T-helper 2 cell (primary cell): ENCODE results near the gene FOXE3.
"Not testable (repeated sequence)": the region's sequence is repeated elsewhere in the genome, so short reads cannot be mapped to it uniquely, and the experiment has no call there.

Experiments used
- DNase-seq, 5 experiments: peaks; one replicate each; pipeline versions ENCODE4 v3.0.0 to v3.0.0-alpha.2; 2012 to 2022

FOXE3 gene

GRCh38 chr1:47450606-47451005 lies 34.5 kb downstream of the FOXE3 start:
- DNase-seq, result no peak

GRCh38 chr1:47452426-47452825 lies 36.3 kb downstream of the FOXE3 start:
- no peak for DNase-seq

DNA sequence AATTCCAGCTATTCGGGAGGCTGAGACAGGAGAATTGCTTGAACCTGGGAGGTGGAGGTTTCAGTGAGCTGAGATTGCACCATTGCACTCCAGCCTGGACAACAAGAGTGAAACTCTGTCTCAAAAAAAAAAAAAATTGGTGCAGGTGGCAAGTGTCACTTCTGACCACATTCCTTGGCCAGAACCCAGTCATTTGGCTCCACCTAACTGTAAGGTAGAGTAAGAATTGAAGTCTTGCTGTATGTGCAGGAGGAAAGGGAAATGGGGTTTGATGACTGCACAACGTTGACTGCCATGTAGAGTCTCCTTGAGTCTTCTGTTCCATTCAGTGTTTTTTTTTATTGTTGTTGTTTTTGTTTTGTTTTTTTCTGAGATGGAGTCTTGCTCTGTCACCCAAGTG lies 37.8 kb downstream of the FOXE3 start:
- not testable (repeated sequence) for DNase-seq

- DNase-seq, result no peak
Measured at GRCh38 chr1:47456250-47456649, 40.2 kb downstream of the FOXE3 start.

DNA sequence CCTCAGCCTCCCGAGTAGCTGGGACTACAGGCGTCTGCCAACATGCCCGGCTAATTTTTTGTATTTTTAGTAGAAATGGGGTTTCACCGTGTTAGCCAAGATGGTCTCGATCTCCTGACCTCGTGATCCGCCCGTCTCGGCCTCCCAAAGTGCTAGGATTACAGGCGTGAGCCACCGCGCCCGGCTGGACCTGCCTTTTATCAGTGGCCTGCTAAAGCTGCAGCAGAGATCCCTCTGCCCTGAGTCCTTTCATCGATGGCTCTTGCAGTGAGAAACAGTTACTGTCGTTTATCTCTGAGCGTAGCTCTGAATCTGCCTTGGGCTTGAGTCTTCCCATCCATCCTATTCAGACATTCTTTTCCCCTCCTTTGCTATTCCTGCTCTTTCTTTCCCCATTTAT lies 41.5 kb downstream of the FOXE3 start:
- not testable (repeated sequence) for DNase-seq

GRCh38 chr1:47459253-47459788 lies 43.2 kb downstream of the FOXE3 start:
- no peak for DNase-seq

DNA sequence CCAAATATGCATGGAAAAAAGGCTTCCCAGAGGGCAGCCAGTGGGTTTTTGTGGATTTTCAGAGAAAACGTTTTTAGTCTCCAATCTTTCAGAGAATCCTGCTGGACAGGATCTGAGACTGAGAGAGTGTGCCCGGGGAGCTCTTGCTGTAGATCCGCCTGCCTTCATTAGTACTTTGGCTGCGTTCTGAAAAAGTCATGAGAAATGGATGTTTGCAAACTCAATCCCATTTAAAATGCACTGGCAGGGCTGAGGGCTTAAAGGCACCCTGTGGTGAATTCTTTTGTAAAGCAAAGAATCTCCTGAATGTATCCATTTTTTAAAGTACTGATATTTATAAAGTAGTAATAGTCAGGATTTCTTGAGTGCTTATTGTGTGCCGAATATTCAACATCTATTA lies 44.0 kb downstream of the FOXE3 start:
- DNase-seq, result no peak

DNA sequence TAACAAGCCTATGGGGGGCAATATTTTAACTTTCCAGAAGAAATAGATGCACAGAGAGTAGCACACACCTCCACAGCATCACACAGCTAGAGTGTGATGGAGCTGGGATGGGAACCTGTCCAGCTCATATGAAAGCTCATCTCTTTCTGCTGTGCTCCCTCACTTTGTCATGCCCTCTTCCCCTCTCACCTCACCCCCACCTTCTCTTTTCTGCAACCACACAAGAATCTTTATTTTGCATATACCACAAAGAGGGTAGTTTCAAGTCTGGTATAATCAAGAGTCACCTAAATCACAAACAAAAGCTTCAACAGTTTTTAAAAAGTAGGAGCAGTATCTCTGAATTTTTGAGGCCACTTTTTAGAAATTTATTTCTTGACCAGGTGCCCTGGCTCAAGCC lies 44.4 kb downstream of the FOXE3 start:
- no peak for DNase-seq

GRCh38 chr1:47465605-47466004 lies 49.5 kb downstream of the FOXE3 start:
- DNase-seq, result no peak
